GM08714 (cell line): ENCODE results near the gene RAF1.

Experiments
- H3K4me3 ChIP-seq: fragments of 200-500 bp; sonication (Bioruptor generic); 2 replicates; pipeline ENCODE4 v1.5.1; 2014; ENCODE audit warnings: mild to moderate bottlenecking, low read length, inconsistent platforms
- ZNF274 ChIP-seq: IDR thresholded peaks from 2 replicates; pipeline ENCODE4 v1.6.1; 2012; ENCODE audit warnings: mild to moderate bottlenecking, low read depth, low read length

Gene RAF1

DNA sequence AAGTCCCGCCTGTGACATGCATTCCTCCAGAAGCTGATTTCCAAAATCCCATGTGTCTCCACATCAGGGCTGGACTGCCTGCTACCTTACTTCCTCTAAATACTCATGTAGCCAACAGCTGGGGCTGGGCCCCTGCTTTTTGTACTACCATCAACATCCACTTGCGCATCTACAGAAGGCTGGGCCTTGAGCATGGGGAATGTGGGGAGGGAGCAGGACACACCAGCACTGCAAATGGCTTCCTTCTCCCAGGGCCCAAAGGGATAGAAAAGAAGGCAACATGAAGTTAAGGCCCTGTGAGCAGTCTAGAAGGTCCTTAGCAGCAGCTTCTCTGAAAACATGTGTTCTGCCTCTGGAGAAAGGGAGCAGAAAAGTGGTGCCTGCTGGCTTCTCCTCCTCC, 79.8 kb downstream of the RAF1 start:
- no peak for TF ChIP-seq ZNF274
- H3K4me3 ChIP-seq, result no peak overlapping the region

DNA sequence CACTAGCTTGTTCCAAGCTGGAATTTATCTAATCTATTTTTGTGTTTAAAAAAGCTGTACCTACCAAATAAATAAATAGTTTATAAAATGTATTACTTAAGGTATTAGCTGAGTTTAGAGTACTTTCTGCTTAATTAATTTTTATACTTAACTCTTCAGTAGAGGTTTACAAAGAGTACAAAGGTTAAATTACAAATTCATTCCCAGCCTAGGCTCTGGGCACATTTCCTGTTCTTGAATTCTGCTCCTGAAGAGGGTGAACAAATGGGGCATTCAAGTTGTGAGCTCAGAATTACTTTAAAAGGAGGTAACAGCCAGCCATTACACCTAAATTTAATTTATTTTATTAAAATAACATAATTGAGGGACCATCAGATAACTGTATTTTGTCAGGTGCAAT, 80.6 kb downstream of the RAF1 start:
- H3K4me3 ChIP-seq, result no peak overlapping the region
- TF ChIP-seq ZNF274, result no peak

DNA sequence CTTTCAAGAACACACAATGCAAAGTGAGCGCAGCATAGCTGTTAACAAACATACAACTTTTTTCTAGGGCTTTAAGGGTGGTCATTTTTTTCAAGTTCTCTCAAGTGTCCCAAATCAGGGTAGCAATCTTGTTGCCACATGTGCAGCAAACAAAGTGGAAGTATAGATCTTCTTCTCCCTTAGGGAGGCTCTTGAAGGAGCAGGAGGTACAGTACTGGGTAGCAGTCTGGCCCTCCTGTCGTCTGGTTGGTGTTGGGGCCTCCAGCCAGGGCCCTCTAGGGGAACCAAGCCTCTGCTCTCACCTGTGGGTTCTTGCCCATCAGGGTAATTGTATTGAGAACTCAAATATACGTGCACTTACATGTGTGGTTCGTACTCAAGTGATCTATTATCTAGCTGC, 81.2 kb downstream of the RAF1 start:
- TF ChIP-seq ZNF274, result no peak
- no peak overlapping the region for H3K4me3 ChIP-seq

DNA sequence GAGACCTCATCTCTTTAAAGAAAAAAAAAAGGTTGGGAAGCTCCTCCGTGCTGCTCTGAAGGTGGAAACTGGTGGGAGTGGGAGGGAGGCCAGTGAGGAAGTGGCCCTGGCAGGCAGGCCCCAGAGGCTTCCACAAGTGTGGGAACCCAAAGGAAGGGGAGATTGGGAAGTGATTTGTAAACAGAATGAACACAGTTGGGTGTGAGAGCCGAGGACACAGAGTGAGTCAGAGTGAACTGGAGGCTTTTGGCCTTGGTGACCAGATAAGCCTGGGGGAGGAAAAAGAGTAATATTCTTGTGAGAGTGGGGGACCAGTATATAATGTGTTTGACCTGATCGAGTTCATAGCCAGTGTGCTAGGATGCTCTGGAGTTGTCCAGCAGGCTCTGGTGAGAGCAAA, 84.0 kb downstream of the RAF1 start:
- H3K4me3 ChIP-seq, result no peak overlapping the region
- no peak for TF ChIP-seq ZNF274

DNA sequence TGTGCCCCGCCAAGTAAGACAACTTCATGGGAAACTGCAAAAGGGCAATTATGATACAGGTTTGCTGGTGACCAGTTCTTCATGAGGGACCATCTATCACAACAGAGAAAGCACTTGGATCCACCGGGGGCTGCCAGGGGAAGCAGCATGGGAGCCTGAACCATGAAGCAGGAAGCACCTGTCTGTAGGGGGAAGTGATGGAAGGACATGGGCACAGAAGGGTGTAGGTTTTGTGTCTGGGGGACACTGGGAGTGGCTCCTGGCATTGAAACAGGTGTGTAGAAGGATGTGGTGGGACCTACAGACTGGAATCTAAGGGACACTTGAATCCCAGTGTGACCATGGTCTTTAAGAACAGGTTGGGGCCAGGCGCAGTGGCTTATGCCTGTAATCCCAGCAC, 84.5 kb downstream of the RAF1 start:
- TF ChIP-seq ZNF274, result no peak
- H3K4me3 ChIP-seq, result no peak overlapping the region

DNA sequence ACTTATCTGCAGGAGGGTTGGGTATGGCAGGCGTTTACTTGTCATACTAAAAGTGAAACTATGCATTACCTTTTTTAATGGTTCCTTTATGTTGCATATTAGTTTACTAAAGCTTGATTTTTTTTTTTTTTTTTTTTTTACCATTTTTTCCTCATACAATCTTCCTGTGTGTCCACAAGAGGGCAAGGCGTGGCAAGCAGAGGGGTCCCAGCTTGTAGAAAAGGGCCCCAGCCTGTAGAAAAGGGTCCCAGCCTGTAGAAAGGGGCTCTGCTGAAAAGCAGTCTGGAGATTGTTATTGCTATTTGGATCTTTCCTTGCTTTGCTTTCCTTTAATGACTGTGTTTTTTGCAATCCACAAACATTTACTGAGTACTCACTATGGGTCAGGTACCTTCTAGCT, 85.2 kb downstream of the RAF1 start:
- TF ChIP-seq ZNF274, result no peak
- no peak overlapping the region for H3K4me3 ChIP-seq

DNA sequence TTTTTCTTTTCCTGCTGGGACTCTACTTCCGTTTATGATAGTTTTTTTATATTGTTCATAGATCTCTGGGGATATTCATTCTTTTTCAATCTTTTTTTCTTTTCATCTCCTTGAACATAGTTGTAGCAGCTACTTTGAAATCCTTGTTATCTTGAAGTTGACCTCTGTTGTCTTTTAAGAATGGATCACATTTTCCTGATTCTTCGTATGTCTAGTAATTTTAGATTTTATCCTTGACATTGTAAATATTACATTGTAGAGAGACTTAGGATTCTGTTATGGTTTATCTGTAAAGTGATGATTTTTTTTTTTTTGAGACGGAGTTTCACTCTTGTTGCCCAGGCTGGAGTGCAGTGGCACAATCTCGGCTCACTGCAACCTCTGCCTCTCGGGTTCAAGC, 86.5 kb downstream of the RAF1 start:
- TF ChIP-seq ZNF274, result no peak
- no peak overlapping the region for H3K4me3 ChIP-seq

DNA sequence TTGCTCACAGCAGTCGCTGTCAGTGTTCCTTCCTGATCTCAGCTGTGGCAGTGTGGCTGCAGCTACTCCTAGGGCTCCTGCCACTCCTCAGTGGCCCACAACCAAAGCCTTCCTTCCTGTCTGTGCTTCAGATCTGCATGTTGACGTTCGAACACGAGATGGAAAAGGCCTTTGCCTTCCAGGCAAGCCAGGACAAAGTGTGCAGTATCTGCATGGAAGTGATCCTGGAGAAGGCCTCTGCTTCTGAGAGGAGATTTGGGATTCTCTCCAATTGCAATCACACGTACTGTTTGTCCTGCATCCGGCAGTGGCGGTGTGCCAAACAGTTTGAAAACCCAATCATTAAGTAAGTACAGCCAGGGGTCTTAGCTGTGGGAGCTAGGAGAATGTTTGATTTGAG, 89.3 kb downstream of the RAF1 start:
- H3K4me3 ChIP-seq, result no peak overlapping the region
- no peak for TF ChIP-seq ZNF274

DNA sequence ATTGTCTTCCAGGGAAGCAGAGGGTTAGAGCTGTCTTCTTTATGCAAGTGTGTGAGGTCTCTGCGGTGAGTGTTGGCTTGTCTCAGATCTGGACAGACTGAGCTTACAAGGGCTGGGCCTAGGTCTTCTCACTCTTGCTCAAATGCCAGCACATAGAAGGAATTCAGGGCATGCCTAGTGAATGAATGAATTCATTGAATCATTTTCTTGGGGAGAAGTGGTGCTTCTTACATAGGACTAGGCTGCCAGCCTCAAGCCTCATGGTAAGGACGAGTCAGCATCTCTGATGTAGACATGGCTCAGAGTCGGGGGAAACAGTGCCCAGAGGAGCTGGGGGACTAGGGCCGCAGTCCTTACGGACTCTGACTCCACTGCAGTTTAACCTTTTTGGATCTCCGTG, 89.8 kb downstream of the RAF1 start:
- no peak overlapping the region for H3K4me3 ChIP-seq
- TF ChIP-seq ZNF274, result no peak

DNA sequence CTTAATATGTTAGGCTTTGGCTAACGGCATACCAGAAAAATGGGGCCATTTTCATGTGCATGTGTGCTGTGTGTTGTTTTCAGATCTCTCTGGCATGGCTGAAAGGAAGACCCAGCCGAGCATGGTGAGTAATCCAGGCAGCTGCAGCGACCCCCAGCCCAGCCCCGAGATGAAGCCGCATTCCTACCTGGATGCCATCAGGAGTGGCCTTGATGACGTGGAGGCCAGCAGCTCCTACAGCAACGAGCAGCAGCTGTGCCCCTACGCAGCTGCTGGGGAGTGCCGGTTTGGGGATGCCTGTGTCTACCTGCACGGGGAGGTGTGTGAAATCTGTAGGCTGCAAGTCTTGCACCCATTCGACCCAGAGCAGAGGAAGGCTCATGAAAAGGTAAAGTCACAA, 91.9 kb downstream of the RAF1 start:
- H3K4me3 ChIP-seq, result no peak overlapping the region
- no peak for TF ChIP-seq ZNF274

DNA sequence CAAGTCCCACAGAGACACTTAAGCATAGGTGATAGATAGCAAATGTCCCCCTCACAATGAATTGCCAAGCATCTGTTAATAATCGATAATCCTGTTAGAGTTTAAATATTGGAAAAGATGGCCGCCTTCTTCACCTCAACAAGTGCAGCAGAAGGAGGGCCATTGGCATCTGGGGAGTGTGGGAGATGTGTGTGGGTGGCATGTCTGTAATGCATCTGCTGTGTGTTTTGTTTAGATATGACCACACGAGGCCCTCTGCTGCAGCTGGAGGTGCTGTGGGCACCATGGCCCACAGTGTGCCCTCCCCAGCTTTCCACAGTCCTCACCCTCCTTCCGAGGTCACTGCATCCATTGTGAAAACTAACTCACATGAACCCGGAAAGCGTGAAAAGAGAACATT, 94.1 kb downstream of the RAF1 start:
- no peak for TF ChIP-seq ZNF274

DNA sequence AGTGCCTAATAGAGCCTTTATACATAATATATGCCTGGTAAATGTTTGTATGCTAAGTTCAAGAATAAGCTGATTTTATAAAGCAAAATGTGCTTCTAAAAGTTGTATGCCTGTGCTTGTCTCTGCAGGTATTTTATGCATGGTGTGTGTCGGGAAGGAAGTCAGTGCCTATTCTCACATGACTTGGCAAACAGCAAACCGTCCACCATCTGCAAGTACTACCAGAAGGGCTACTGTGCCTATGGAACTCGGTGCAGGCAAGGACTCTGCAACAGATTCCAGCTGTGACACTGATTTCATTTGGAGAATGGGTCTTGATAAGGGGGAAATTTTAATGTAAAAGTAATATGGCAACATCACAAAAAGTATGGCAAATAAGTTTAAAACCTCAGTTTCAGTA, 95.2 kb downstream of the RAF1 start:
- no peak for TF ChIP-seq ZNF274
- H3K4me3 ChIP-seq, result no peak overlapping the region

More for the DNA sequence above, 94.1 kb downstream of the RAF1 start:
- no peak overlapping the region for H3K4me3 ChIP-seq

DNA sequence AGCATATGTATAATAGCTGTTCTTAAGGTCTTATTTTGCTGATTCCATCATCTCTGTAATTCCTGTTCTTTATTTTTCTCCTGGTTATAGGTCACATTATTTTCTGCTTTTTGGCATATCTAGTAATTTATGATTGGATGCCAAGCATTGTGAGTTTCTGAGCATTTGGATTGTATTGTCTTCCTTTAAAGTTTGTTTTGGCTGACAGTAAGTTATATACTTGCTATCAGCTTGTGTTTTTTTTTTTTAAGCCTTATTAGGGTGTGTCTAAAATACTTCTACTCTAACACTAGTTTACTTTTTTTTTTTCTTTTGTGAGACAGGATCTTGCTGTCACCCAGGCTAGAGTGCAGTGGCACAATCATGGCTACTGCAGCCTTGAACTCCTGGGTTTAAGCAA, 96.9 kb downstream of the RAF1 start:
- H3K4me3 ChIP-seq, result no peak overlapping the region
- no peak for TF ChIP-seq ZNF274

DNA sequence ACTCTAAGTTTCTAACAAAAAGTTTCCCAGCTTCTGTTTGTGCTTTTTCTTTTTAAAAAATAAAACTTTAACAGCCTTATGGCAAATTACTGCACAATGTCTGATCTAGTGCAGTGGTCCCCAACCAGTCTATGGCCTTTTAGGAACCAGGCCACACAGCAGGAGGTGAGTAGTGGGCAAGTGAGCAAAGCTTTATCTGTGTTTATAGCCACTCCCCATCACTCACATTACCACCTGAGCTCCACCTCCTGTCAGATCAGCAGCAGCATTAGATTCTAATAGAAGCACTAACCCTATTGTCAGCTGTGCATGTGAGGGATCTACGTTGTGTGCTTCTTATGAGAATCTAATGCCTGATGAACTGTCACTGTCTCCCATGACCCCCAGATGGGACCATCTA, 101.5 kb downstream of the RAF1 start:
- no peak overlapping the region for H3K4me3 ChIP-seq
- no peak for TF ChIP-seq ZNF274

DNA sequence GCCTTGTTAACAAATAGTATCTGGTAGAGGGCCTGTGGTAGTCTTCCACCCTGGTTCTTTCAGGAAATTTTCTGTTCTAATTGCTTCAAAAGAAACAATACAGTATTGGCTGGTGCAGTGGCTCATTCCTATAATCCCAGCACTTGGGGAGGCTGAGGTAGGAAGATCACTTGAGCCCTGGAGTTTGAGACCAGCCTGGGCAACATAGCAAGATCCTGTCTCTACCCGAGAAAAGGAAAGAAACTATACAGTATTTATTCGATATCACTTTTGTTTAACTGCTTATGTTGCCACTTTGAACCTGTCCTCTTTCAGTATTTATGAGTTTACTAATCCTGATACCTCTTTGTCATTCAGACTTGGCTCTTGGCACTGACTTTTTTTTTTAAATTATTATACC, 102.5 kb downstream of the RAF1 start:
- TF ChIP-seq ZNF274, result no peak

DNA sequence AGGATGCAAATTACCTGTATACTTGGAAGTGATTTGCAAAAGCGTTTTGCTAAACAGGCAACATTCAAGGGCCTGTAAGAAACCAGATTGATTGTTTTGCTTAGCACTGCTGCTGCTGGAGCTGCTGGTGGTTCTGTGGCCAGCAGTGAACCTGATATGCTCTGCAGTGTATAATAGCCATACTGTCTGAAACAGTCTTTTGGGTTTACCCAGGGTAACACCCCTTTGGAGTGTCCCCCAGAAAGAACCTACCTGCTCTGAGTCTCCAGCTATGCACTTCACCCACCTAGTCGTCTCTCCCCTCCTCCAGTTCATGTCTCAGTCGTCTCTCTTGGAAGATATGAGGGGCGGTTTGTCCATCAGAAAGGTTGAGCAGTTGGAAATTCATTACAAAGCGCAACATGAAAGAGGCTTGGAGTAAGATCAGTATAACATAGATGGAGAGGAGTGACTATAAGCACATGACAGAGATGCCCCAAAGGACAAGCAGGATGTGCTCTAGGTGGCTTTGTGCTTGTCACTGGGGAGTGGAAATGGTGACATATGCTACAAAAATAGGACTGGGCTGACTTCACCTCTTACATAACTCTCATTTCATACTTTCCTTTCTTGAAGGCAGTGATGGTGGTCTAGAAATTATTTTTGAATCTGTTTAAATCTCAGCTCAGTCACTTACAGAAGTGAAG, 103.3 kb downstream of the RAF1 start:
- H3K4me3 ChIP-seq, result peak overlapping the region; percentile 5; the same call in 1 of the 2 replicates
- TF ChIP-seq ZNF274, result no peak

More for the DNA sequence above, 102.5 kb downstream of the RAF1 start:
- H3K4me3 ChIP-seq, result no peak overlapping the region
